Posterior cingulate gyrus (tissue), 11 donors: Measurements from ENCODE around the gene LCN2.
A peak's percentile ranks its signal among the peaks of the same experiment; 100 is the strongest.

Source experiments
- DNase-seq, 10 donors: peaks; one replicate each; pipeline versions ENCODE4 v3.0.0 to v3.0.0-alpha.2; 2020 to 2021; ENCODE audit warnings: mixed read lengths in 3 of 10
- intact Hi-C: fragments of 100-400 bp; cut with DNase I; formaldehyde crosslinking; loops from one replicate; pipeline ENCODE4 v1.15.1; 2023

The LCN2 gene

GRCh38 chr9:128185979-128186965 lies 37.0 kb downstream of the LCN2 start:
- DNase-seq, result no peak
- intact Hi-C loops, result no loop called here

- no peak for DNase-seq
- intact Hi-C loops, result no loop called here
These were observed 38.1 kb downstream of the LCN2 start for GRCh38 chr9:128187361-128187760.

- intact Hi-C loops, result no loop called here
- DNase-seq, result no peak
These were observed 39.0 kb downstream of the LCN2 start for GRCh38 chr9:128188209-128188608.

- no peak for DNase-seq
- intact Hi-C loops, result no loop called here
These were observed 40.8 kb downstream of the LCN2 start for GRCh38 chr9:128190013-128190412.

DNA sequence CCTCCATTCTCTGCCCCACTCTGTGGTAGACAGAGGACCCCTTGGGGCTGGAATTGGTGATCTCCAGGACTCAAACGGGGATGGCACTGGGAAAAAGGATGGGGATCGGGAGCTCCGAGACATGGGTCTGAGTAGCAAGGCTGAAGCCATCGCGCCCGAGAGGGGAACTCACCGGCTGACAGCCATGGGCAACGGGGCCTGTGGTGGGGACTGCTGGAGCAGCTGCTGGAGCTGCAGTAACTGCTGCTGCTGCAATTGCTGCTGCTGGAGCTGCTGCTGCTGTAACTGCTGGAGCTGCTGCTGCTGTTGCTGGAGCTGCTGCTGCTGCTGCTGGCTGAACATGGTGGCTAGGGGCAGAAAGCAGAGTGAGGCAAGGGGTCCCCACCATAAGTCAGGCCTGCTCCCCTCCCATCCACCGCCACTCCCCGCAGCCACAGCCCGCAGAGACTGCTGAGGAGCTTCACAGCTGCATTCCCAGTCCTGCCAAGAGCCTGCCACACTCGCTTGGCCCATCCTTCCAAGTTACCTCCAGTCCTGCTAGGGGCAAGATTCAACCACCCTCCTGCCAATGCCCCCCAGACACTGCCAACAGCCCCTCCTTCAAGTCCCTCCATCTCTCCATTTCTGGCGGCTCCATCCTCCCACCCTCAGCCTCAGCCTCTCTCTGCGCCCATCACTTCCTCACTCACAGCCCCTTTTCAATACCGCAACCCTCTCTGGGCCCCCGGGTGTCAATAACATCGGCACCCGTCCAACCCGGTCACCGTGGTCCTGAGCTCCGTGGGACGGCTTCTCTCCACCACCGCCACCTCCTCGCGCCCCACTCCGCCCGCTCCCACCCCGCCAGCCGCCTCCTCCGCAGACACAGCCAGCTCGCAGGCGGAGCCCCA lies 41.5 kb downstream of the LCN2 start:
- DNase-seq, result peak in 4 of 10 donors; percentile 34 to 89 (median 62)
- intact Hi-C loops, result no loop called here

DNA sequence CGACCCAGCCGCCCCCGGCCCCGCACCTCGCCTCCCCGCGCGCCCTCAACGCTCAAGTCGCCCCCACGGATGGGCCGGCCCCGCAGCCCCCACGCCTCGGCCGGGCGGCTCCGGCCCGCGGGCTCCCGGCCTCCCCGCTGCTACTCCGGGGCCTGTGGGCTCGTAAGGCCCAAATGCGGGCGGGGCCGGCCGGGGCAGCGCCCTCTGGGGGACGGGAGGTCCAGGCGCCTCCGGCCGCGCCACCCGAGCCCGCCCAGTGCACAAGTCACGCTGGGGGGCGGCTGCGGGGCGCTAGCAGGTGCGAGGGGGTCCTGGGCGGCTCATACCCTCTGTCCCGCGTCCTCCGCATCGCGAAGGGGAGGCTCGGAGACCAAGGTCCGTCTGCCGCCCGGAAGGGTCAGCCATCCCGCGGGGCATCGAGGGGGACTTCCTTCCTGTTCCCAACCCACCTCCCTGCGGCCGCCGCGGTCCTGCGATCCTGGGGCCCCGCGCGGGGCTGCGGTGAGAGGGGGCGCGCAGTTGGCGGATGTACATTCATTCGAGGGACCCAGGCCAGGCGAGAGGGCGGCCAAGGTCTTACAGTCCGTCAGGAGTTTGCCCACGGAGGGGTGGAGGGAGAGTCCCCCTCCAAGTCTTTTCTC lies 42.3 kb downstream of the LCN2 start, which contains the start of gene CIZ1:
Gene CIZ1, minus strand, starts transcription at position 167 of the 641 bp plus-strand sequence. CDS start 715 bp downstream, outside the sequence.
- peak; percentile 53 to 96 (median 74) for DNase-seq
- intact Hi-C loops, result no loop called here

DNA sequence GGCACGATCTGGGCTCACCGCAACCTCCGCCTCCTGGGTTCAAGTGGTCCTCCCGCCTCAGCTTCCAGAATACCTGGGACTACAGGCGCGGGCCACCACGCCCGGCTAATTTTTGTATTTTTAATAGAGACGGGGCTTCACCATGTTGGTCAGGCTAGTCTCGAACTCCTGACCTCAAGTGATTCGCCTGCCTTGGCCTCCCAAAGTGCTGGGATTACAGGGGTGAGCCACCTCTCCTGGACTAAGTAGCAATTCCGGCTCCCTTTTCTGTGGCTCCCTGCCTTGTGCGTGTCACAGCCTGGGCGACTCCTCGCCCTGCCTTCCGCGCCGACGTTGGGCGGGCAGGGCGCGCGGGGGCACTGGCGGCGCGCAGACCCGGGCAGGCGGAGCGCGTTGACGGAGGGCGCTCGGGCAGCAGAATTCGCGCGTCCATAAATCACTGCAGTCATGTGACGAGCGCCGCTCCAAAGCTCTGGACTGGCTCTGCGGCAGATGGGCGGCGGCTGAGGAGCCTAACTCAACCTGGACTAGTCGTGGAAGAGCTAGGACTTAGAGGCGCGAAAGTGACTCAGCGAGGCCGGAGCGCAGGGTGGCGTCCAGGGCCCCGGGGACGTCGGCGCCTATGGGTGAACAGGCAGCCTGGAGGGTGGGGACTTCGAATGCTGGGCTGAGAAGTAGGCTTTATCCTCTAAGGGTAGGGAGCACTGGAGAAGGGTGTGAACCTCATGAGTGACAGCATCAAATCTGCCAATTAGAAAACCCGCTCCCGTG lies 43.5 kb downstream of the LCN2 start:
- DNase-seq, result peak; percentile 55 to 94 (median 79)

DNA sequence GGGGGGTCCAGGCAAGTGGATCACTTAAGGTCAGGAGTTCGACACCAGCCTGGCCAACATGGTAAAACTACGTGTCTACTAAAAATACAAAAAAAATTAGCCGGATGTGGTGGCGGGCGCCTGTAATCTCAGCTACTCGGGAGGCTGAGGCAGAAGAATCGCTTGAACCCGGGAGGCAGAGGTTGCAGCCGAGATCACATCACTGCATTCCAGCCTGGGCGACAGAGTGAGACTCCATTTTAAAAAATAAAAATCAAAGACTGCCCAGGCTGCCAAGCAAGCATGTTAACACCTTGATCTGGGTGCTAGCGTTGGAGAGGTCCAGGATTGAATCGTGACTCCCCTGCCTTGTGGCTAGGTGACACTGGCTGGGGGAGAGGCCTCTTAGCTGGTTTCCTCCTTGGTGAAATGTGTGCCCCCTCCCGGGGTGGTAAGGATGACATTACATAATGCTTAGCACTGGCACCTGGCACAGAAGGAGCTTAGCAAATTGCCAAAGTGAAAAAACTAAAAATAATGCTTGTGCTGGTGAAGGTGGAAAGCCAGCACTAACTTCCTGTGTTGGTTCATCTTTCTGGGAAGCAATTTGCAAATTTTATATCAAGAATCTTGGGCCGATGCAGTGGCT lies 44.3 kb downstream of the LCN2 start:
- peak in 1 of 10 donors; percentile 28 for DNase-seq
- intact Hi-C loops, result no loop called here

More for the DNA sequence above, 43.5 kb downstream of the LCN2 start:
- intact Hi-C loops, result no loop called here

DNA sequence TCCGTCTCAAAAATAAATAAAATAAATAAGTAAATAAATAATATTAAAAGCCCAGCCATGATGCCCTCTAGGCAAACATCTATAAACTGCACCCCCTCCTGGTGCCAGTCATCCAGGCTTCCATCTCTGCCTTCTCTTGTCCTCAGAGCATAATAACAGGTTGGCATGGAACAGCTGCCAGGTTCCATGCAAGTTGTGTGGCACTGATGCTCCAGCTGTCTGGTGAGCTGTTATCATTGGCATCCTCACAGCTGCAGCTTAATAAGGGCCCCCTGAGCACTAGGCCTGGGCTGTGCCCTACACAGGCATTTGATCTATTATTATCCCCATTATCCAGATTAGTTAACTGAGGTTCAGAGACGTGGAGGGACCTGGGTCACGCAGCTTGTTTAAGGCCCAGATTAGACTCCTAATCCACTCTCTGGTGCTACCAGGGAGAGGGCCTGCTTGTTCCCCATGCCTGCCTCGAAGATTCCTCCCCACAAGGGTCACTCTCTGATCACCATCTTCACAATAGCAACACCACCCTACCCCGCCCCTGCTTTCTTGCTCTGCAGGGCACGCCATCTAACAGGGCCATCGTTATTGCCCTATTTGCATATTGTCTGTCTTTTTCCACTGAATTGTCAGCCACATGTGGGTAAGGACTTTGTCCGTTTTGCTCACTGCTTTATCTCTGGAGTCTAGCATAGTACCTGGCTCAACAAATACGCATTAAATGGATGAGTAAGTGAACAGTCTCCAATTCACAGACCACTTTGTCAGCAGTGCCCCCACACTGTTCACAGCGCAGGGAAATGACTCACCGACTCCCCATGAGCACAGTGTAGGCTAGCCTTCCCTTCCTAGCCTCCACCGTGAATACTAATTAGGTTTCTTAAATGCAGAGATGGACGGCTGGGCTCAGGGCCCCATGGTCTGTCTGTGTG lies 52.5 kb downstream of the LCN2 start:
- intact Hi-C loops, result no loop called here

DNA sequence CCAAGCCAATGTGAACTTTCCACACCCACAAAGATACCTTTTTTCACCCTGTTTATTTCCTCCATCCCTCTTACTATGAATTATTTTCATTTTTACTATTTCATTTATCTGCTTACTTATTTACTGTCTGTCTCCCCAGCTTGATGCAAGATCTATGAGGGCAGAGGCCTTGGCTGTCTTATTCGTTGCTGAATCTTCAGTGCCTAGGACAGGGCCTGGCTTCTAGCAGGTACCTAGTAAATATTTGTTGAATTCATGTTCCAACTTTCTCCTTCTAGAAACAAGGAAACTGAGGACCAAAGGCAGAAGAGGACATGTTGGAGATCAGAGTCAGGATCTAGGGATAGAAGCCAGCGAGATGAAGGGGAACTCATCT lies 53.4 kb downstream of the LCN2 start:
- intact Hi-C loops, result no loop called here
- no peak for DNase-seq

More for the DNA sequence above, 52.5 kb downstream of the LCN2 start:
- peak in 2 of 10 donors; percentile 56 to 83 for DNase-seq
